H9 (cell line): ENCODE data around the gene CEP128. TPM values are rescaled to one million over a fixed set of nuclear protein-coding genes. Genes with fewer than 3 reads are reported as not detected.

ENCODE experiments used
- DNase-seq: peaks from one replicate; pipeline ENCODE4 v3.0.0-alpha.2; 2017
- H2AFZ ChIP-seq: one replicate; pipeline ENCODE4 v1.6.1; 2013; ENCODE audit warnings: mild to moderate bottlenecking, low read length, control low read depth, moderate library complexity
- H2AK5ac ChIP-seq: 2 replicates; pipeline ENCODE4 v1.6.1; 2013; ENCODE audit warnings: low read length, control low read depth, mixed read lengths; ENCODE audit not compliant: insufficient read length
- H2BK120ac ChIP-seq: one replicate; pipeline ENCODE4 v1.6.1; 2013; ENCODE audit warnings: low read depth, mild to moderate bottlenecking, low read length, control low read depth, inconsistent platforms; ENCODE audit not compliant: poor library complexity, severe bottlenecking
- H2BK12ac ChIP-seq: 2 replicates; pipeline ENCODE4 v1.6.1; 2013; ENCODE audit warnings: low read length, control low read depth, mixed read lengths, low read depth; ENCODE audit not compliant: insufficient read length
- H2BK15ac ChIP-seq: 2 replicates; pipeline ENCODE4 v1.6.1; 2013; ENCODE audit warnings: low read depth, low read length, control low read depth
- H2BK20ac ChIP-seq: one replicate; pipeline ENCODE4 v1.6.1; 2013; ENCODE audit warnings: low read depth, mild to moderate bottlenecking, low read length, control low read depth, inconsistent platforms; ENCODE audit not compliant: poor library complexity, severe bottlenecking
- H2BK5ac ChIP-seq: 2 replicates; pipeline ENCODE4 v1.6.1; 2013; ENCODE audit warnings: low read length, control low read depth, mixed read lengths; ENCODE audit not compliant: insufficient read length
- H3K14ac ChIP-seq: 2 replicates; pipeline ENCODE4 v1.6.1; 2013; ENCODE audit warnings: low read length, control low read depth; ENCODE audit not compliant: insufficient read depth
- H3K18ac ChIP-seq: 2 replicates; pipeline ENCODE4 v1.6.1; 2013; ENCODE audit warnings: low read depth, mild to moderate bottlenecking, mixed read lengths, low read length, control low read depth; ENCODE audit not compliant: insufficient read length
- H3K23ac ChIP-seq: 2 replicates; pipeline ENCODE4 v1.6.1; 2013; ENCODE audit warnings: low read length, control low read depth, mixed read lengths, low read depth; ENCODE audit not compliant: insufficient read length
- H3K23me2 ChIP-seq: 2 replicates; pipeline ENCODE4 v1.6.1; 2013; ENCODE audit warnings: low read depth, mild to moderate bottlenecking, mixed read lengths, low read length, control low read depth; ENCODE audit not compliant: insufficient read length, poor library complexity, severe bottlenecking
- H3K27ac ChIP-seq: 2 replicates; pipeline ENCODE4 v1.5.1; 2013; ENCODE audit warnings: low read length, control low read depth, mixed read lengths, low read depth; ENCODE audit not compliant: insufficient read length
- H3K27me3 ChIP-seq: 2 replicates; pipeline ENCODE4 v1.6.1; 2013; ENCODE audit warnings: low read length, control low read depth, inconsistent platforms; ENCODE audit not compliant: insufficient read depth
- H3K4ac ChIP-seq: 2 replicates; pipeline ENCODE4 v1.6.1; 2013; ENCODE audit warnings: low read depth, mild to moderate bottlenecking, control low read depth, inconsistent platforms, low read length, moderate library complexity
- H3K4me1 ChIP-seq: 2 replicates; pipeline ENCODE4 v1.6.1; 2013; ENCODE audit warnings: low read length, control low read depth, inconsistent platforms; ENCODE audit not compliant: insufficient read depth
- H3K4me2 ChIP-seq: 2 replicates; pipeline ENCODE4 v1.6.1; 2013; ENCODE audit warnings: low read length, control low read depth, mixed read lengths; ENCODE audit not compliant: insufficient read length, insufficient read depth
- H3K56ac ChIP-seq: 2 replicates; pipeline ENCODE4 v1.6.1; 2013; ENCODE audit warnings: low read depth, mild to moderate bottlenecking, mixed read lengths, low read length, control low read depth; ENCODE audit not compliant: insufficient read length
- H3K79me1 ChIP-seq: 2 replicates; pipeline ENCODE4 v1.6.1; 2013; ENCODE audit warnings: low read depth, mild to moderate bottlenecking, moderate library complexity, low read length, control low read depth, inconsistent platforms; ENCODE audit not compliant: insufficient read depth, poor library complexity, severe bottlenecking
- H3K79me2 ChIP-seq: 2 replicates; pipeline ENCODE4 v1.6.1; 2013; ENCODE audit warnings: low read length, control low read depth, inconsistent platforms; ENCODE audit not compliant: insufficient read depth
- H3K9ac ChIP-seq: 2 replicates; pipeline ENCODE4 v1.6.1; 2013; ENCODE audit warnings: low read length, control low read depth, mixed read lengths; ENCODE audit not compliant: insufficient read length; ENCODE audit errors: extremely low read depth
- H3K9me3 ChIP-seq: one replicate; pipeline ENCODE4 v1.6.1; 2013; ENCODE audit warnings: low read depth, low read length, inconsistent platforms; ENCODE audit not compliant: control insufficient read depth
- H3T11ph ChIP-seq: one replicate; pipeline ENCODE4 v1.6.1; 2013; ENCODE audit warnings: mild to moderate bottlenecking, low read length, control low read depth, inconsistent platforms
- H4K20me1 ChIP-seq: one replicate; pipeline ENCODE4 v1.6.1; 2013; ENCODE audit not compliant: control insufficient read depth, insufficient read length, insufficient read depth
- H4K5ac ChIP-seq: 2 replicates; pipeline ENCODE4 v1.6.1; 2013; ENCODE audit warnings: low read depth, mild to moderate bottlenecking, mixed read lengths, low read length, control low read depth; ENCODE audit not compliant: insufficient read length
- H4K8ac ChIP-seq: replicated peaks from 2 replicates; pipeline ENCODE4 v1.6.1; 2013; ENCODE audit warnings: low read length, control low read depth, mixed read lengths, low read depth; ENCODE audit not compliant: insufficient read length
- H4K91ac ChIP-seq: 2 replicates; pipeline ENCODE4 v1.6.1; 2013; ENCODE audit warnings: low read depth, mild to moderate bottlenecking, moderate library complexity, mixed read lengths, low read length, control low read depth; ENCODE audit not compliant: insufficient read length
- H3K27ac Mint-ChIP-seq, 3 experiments: 2 replicates in 2 of 3; 3 replicates in 1 of 3; pipeline ENCODE4 v1.8.0; 2020 to 2021; ENCODE audit warnings: mixed read lengths in 3 of 3, mild to moderate bottlenecking in 1 of 3, moderate library complexity in 1 of 3
- H3K27me3 Mint-ChIP-seq: 2 replicates; pipeline ENCODE4 v1.8.0; 2021; ENCODE audit warnings: low read depth, mild to moderate bottlenecking, moderate library complexity, mixed read lengths
- H3K36me3 Mint-ChIP-seq, 3 experiments: 2 replicates in 2 of 3; 3 replicates in 1 of 3; pipeline ENCODE4 v1.8.0; 2020 to 2021; ENCODE audit warnings: low read depth in 3 of 3, mixed read lengths in 3 of 3; ENCODE audit not compliant: insufficient read depth in 1 of 3
- H3K4me1 Mint-ChIP-seq, 2 experiments: 2 replicates each; pipeline ENCODE4 v1.8.0; 2020; ENCODE audit warnings: mixed read lengths in 2 of 2
- H3K4me3 Mint-ChIP-seq, 2 experiments: 2 replicates in 1 of 2; 3 replicates in 1 of 2; pipeline ENCODE4 v1.8.0; 2020 to 2021; ENCODE audit warnings: mild to moderate bottlenecking in 2 of 2, mixed read lengths in 2 of 2, moderate library complexity in 1 of 2
- H3K9me3 Mint-ChIP-seq, 2 experiments: 2 replicates in 1 of 2; 3 replicates in 1 of 2; pipeline ENCODE4 v1.8.0; 2020; ENCODE audit warnings: mild to moderate bottlenecking in 2 of 2, mixed read lengths in 2 of 2, moderate library complexity in 1 of 2
- WGBS: extraction: QIAGEN DNeasy Blood & Tissue Kit; methylation state at CpG from one replicate; pipeline ENCODE4 v1.1.7; 2013; ENCODE audit warnings: missing lambda C conversion rate, low lambda C conversion rate, mixed read lengths; ENCODE audit not compliant: insufficient read length; ENCODE audit errors: extremely low coverage; 5-methylcytosine and 5-hydroxymethylcytosine counted together
- total RNA-seq: library from RNA; stranded (reverse); gene quantifications from 2 replicates; pipeline ENCODE4 v1.2.1, GENCODE V29; 2021
- TF ChIP-seq, protein P1 (sequence below): fragments of 200-600 bp; sonication (generic); conservative IDR thresholded peaks from 3 replicates; pipeline ENCODE4 v1.8.0; 2021; ENCODE audit warnings: antibody characterized with exemption, mild to moderate bottlenecking

Gene CEP128
- total RNA-seq, 1 experiment from 2014 or later = 16.3 TPM

DNA sequence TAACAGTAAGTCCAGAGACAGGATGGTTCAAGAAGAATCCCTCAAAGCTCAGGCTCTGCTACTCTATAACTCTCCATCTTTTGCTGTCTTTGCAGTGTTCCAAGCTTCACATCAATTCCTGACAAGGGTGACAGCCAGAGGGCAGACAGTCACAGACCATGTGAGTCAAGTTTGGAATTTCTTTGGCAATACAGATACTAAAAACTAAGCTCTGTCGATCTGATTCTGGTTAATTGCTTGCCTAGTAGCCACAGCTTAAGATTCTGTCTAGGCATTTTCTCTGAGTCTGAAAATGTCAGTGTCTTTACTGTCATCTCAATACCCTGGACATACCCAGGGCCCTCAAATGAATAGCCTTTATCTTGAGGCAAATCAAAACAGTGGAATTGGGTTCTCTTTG is 153.7 kb downstream of the CEP128 start:
- no peaks in the 10 kb centered on the region for H3K9me3 ChIP-seq

More for the DNA sequence above, 153.7 kb downstream of the CEP128 start:
- Histone ChIP-seq H3K4me1 (no peaks in the 10 kb centered on the region), H2BK20ac (no peak overlapping the region), H3K27me3 (no peaks in the 10 kb centered on the region), H4K8ac (no peak overlapping the region), H2BK120ac (no peak overlapping the region), H3K79me1 (no peaks in the 10 kb centered on the region), H3K9ac (no peak overlapping the region), H3T11ph (no peak overlapping the region), H3K23me2 (no peaks in the 10 kb centered on the region), H2BK5ac (no peak overlapping the region), H4K91ac (no peak overlapping the region), H3K27ac (no peak overlapping the region), H3K4ac (no peak overlapping the region), H2BK12ac (no peak overlapping the region), H2AFZ (no peak overlapping the region), H2BK15ac (no peak overlapping the region), H3K23ac (no peak overlapping the region), H3K14ac (no peak overlapping the region), H3K4me2 (no peak overlapping the region), H3K56ac (no peak overlapping the region), H3K18ac (no peak overlapping the region), H3K79me2 (no peaks in the 10 kb centered on the region), H4K20me1 (no peaks in the 10 kb centered on the region), H2AK5ac (no peak overlapping the region), H4K5ac (no peak overlapping the region)
- Mint-ChIP-seq H3K4me3 (no peak overlapping the region), H3K27me3 (no peaks in the 10 kb centered on the region), H3K36me3 (peaks cover 0 to 5% (median 3%) of the 10 kb centered on the region in 3 experiments; a peak in 3 of 7 replicates), H3K9me3 (no peaks in the 10 kb centered on the region), H3K4me1 (no peaks in the 10 kb centered on the region), H3K27ac (no peak overlapping the region)
- TF ChIP-seq, protein P1, sequence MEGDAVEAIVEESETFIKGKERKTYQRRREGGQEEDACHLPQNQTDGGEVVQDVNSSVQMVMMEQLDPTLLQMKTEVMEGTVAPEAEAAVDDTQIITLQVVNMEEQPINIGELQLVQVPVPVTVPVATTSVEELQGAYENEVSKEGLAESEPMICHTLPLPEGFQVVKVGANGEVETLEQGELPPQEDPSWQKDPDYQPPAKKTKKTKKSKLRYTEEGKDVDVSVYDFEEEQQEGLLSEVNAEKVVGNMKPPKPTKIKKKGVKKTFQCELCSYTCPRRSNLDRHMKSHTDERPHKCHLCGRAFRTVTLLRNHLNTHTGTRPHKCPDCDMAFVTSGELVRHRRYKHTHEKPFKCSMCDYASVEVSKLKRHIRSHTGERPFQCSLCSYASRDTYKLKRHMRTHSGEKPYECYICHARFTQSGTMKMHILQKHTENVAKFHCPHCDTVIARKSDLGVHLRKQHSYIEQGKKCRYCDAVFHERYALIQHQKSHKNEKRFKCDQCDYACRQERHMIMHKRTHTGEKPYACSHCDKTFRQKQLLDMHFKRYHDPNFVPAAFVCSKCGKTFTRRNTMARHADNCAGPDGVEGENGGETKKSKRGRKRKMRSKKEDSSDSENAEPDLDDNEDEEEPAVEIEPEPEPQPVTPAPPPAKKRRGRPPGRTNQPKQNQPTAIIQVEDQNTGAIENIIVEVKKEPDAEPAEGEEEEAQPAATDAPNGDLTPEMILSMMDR = no peak
- DNase-seq = no peak
- WGBS = no CpG with 5 or more reads among the region's 1 CpG
